GM19035 (cell line): ENCODE measurements around the gene NTPCR.
"Not testable (repeated sequence)": the region's sequence is repeated elsewhere in the genome, so short reads cannot be mapped to it uniquely, and the experiment has no call there.

ENCODE experiments used
- ATAC-seq: cut with Tn5 transposase; IDR thresholded peaks from one replicate; pipeline ENCODE4 v1.9.1; 2021; ENCODE audit not compliant: unreplicated experiment

NTPCR gene, protein sequence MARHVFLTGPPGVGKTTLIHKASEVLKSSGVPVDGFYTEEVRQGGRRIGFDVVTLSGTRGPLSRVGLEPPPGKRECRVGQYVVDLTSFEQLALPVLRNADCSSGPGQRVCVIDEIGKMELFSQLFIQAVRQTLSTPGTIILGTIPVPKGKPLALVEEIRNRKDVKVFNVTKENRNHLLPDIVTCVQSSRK

GRCh38 chr1:232950197-232951176 is at the start of gene NTPCR:
TSS of gene NTPCR (plus strand) at chr1:232950611. CDS start at chr1:232950711, 100 bp downstream.
- peak; percentile 81 for ATAC-seq

DNA sequence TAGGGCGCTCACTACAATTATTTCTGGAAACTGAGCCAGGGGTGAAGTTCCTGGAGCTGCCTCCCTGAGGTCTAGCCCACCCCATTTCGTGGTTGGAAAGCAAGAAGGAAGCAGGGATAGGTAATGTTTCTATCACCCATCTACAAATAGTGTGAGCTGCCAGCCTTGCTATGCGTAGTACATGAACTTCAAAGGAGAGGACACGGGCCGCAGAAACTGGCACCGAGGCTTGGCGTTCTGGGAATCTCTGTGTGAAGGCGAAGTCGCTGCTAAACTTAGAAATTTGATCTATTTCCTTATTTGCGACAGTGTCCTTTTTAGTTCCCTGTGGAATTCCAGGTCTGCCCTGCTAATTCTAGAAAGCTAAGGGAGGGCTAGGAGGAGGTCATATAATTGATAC is 49.6 kb upstream of the NTPCR start:
- no peak for ATAC-seq

- no peak for ATAC-seq
Measured at GRCh38 chr1:232901255-232901654, 49.2 kb upstream of the NTPCR start.

GRCh38 chr1:232902774-232903350 is 47.5 kb upstream of the NTPCR start:
- no peak for ATAC-seq

GRCh38 chr1:232904131-232904530 is 46.3 kb upstream of the NTPCR start:
- no peak for ATAC-seq

DNA sequence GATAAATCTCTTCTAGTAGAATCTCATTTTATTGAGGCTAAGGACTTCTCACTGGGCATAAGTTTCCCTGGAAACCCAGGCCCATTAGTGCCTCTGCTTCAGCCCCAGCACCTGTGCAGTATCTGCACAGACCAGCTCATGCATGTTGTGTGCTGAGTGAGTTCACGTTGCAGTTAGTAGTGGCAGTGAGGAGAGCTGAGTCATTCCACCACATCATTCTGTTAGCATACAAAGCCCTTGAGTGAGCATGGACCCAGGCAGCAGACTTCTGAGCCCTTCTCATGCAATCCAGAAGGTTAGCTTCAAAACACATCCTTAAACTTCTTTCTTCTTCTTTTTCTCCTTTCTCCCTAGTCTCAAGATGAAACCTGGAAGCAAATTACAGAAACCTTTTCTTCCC is 45.8 kb upstream of the NTPCR start:
- no peak for ATAC-seq

DNA sequence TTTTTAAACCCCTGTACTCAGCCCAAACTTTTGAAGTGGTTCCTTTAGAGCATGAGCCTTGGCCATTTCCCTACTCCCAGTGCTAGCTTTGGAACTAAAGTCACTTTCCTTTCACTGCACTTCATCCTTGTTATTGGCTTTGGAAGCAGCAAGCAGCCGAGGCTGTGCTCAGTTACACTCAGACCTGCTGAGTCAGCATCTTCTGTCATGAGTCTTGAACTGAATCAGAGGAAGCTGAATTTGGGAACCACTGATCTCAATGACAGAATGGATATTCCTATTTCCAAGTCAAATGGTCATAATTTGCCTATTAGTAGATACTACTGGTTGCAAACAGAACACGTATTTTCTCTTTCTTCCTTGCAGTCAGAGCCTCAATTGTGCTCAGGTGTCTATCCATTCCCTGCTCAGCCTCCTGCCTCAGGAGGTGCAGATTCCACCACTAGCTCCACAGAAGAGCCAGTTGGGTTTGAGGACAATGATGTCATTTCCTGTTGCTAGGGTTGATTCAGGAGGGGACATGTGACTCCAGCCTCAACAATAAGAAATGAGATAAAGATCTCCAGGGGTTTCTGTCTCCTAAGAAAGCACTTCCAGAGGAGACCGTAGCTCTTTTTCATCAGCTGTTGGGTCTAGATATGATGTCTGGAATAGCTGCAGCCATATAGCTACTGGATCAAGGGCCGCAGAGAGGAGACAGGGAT is 44.9 kb upstream of the NTPCR start:
- ATAC-seq, result no peak

GRCh38 chr1:232906441-232906840 is 44.0 kb upstream of the NTPCR start:
- no peak for ATAC-seq

DNA sequence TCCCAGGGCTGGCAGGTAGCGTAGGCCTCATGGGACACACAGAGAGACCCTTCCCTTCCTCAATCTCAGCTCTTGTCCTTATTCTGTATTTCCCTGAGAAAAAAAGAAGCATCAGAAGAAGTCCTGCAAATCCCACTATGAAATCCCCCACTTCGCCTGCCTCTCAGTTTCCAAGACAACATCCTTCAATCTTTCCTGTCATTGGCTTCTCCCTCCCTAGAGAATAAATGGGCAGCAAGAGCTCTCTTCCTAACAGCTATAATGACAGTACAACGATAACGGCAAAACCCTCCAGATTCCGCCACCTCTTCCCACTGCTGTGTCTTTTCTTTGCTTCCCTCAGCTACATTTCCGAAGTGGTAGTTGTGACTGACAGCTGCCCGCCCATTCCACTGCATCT is 41.6 kb upstream of the NTPCR start:
- ATAC-seq, result no peak

- no peak for ATAC-seq
Measured at GRCh38 chr1:232909752-232910151, 40.7 kb upstream of the NTPCR start.

- no peak for ATAC-seq
Measured at GRCh38 chr1:232911027-232911599, 39.3 kb upstream of the NTPCR start.

GRCh38 chr1:232912845-232913580 is 37.4 kb upstream of the NTPCR start:
- ATAC-seq, result no peak

GRCh38 chr1:232914271-232914670 is 36.1 kb upstream of the NTPCR start:
- ATAC-seq, result not testable (repeated sequence)

DNA sequence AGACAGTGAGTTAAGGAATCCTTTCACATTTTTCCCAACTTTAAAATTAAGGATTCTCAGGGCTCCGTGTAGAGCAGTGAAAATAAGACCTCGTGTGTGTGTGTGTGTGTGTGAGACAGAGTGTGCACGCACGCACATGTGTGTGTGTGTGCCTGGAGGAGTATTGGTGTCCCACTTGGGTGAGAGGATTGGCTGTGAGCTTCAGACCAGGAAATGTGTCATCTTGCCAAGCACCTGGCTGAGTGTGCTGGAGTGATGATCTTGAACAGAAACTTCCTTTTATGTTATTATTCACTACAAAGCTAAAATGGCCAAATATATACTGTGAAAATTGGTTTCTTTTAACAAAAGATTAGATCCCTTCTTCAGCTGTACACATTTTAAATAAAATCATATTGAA is 35.2 kb upstream of the NTPCR start:
- ATAC-seq, result no peak

DNA sequence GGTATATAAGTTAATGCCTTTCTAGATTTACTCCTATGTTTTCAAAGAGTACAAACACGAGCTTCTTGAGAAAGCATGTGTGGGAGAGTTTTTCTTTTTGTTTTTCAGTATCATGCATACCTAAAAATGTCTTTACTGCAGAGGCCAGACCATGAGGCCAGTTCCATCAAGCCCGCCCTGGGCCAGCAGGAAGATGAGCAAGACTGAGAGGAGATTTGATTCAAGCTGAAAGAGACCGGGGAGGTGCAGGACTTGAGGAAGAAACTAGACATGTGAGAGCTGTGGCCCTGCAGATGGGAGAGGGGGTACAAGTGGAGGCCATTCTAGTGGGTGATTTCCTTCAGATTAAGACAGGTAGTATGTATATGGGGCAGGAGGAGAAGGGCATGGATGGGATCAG is 33.4 kb upstream of the NTPCR start:
- no peak for ATAC-seq

DNA sequence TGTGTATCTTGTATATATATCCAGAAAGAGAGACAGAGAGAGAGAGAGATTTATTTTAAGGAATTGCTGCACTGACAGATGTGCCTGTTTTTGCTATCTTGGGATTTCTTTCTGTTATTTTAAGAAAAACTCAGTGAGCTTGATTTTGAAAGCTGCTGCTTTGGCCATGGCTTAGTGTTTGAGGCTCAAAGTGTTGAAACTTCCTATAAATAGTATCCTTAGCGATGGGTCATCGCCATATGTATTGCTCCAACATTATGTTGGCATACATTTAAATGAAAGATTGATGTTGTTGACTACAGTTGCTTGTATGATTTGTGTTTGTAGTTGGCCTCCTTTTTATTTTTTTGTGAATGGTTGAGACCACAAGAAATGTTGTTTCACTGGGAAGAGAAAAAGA is 29.0 kb upstream of the NTPCR start:
- ATAC-seq, result no peak

- no peak for ATAC-seq
Measured at GRCh38 chr1:232922485-232922884, 27.9 kb upstream of the NTPCR start.

DNA sequence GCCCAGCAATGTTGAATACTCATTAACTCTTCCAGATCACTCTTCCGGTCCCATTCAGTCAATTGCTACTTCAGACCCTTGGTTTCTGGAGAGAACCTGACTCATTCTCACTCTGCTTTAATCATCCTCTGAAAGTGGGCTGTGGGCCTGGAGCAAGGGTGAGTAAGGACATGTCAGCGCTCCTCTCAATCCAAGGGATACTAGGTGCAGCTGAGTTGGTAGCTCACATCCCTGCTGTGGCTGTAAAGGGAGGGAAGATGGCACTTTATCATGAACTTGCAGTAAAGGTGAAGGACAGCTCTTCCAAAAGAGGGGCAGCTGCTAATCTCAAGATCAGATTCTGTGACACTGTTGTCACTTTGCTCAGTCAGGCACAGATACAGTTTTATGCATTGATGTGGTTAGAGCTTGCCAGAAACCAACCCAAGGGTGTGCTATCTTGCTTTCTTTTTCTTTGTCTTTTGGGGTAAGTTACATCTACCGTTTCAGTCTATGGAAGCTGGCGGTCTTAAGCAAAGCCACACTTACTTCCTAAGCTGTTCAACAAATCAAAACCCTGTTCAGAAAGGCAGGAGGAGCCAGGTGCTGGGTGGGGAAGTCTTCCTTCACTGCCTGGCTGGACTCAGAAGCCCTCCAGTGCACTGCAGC is 26.5 kb upstream of the NTPCR start:
- peak; percentile 65 for ATAC-seq

GRCh38 chr1:232924874-232925273 is 25.5 kb upstream of the NTPCR start:
- no peak for ATAC-seq
